ENCODE measurements around the gene IL4. TPM values are rescaled to one million over a fixed set of nuclear protein-coding genes. Genes with fewer than 3 reads are reported as not detected.
"Not testable (repeated sequence)": the region's sequence is repeated elsewhere in the genome, so short reads cannot be mapped to it uniquely, and the experiment has no call there.

Gene IL4
- total RNA-seq, 1 donor from 2014 or later: 21.6 TPM

DNA sequence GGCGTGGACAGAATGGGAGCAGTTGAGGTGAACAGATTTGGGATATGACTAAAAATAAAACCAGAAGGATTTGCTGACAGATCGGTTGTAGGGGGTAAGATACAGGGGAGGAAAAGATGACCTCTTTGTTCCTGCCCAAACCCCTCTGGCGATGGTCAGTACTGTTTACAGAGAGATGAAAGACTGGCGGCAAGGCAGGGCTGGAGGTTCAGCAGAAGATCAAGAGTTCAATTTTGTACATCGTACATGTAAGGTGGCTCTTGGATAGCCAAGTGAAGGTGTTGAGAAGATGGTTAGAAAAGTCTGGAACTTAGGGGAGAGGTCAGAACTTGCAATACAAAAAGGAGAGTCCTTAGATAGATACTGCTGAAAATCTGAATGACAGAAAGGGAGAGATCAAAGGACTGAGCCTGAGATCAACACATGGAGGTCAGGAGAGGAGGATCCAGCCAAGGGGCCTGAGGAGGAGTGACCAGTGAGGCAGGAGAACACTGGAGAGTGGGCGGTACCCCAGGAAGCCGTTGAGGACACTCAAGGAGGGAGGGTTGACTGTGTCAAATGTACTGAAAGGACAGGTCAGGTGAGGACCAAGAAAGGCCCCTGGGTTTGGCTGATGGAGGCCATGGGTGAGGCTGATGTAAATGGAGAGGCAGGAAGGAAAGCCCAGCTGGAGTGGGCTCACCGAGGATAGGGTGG lies 7.1 kb downstream of the IL4 start:
- Mint-ChIP-seq H3K9me3 (no peaks in the 10 kb centered on the region), H3K27me3 (ENCODE audit: low read depth) (no peaks in the 10 kb centered on the region), H3K36me3 (ENCODE audit: low read depth) (peaks cover 24% of the 10 kb centered on the region), H3K27ac (peak overlapping the region; percentile 16), H3K4me3 (ENCODE audit: low read depth) (no peak overlapping the region), H3K4me1 (ENCODE audit: low read depth) (peaks cover 24% of the 10 kb centered on the region)
- intact Hi-C loops (cut with micrococcal nuclease): no loop called here
- no peak for DNase-seq (ENCODE audit: low spot score)

DNA sequence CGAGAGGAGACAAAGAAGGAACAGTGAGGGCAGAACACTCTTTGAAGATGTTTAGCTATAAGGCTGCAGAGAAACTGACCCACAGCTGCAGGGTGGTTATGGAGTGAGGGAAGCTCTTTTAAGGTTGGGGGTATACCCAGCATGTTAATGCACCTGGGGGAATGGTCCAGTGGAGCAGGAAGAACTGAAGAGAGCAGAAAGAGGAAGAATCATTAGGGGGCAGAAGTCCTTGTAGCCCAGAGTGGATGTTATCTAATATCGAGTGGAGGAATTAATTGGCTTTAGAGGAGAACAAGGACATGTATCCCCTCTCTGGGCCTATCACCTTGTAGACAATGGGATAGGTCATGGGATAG lies 7.7 kb downstream of the IL4 start:
- H3K4me3 Mint-ChIP-seq (ENCODE audit: low read depth): no peak overlapping the region
- DNase-seq (ENCODE audit: low spot score): no peak
- intact Hi-C loops (cut with micrococcal nuclease): no loop called here
- H3K27ac Mint-ChIP-seq: no peak overlapping the region
- no peaks in the 10 kb centered on the region for H3K27me3 Mint-ChIP-seq (ENCODE audit: low read depth)
- H3K4me1 Mint-ChIP-seq (ENCODE audit: low read depth): peaks cover 21% of the 10 kb centered on the region
- peaks cover 23% of the 10 kb centered on the region for H3K36me3 Mint-ChIP-seq (ENCODE audit: low read depth)
- H3K9me3 Mint-ChIP-seq: no peaks in the 10 kb centered on the region

DNA sequence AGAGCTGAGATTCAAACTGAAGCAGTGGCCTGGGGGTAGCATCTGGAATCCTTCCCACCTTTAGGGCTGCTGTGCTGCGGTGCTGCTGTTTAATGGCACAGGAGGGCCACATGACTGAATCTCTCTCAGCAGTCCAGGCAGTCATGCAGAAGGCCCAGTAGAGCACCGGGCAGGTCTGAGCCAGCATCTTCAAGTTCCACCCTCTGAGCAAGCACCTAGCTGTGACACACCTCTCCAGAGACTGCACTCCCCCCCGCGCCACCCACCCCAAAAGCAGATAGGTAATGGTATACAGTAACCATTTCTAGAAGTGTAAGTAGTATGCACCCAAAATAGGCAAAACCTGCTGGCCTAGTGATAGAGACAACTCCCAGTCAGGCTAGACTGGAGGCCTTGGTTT lies 8.2 kb downstream of the IL4 start:
- H3K27me3 Mint-ChIP-seq (ENCODE audit: low read depth): no peaks in the 10 kb centered on the region
- H3K4me3 Mint-ChIP-seq (ENCODE audit: low read depth): no peak overlapping the region
- H3K27ac Mint-ChIP-seq: no peak overlapping the region
- H3K9me3 Mint-ChIP-seq: no peaks in the 10 kb centered on the region
- intact Hi-C loops (cut with micrococcal nuclease): no loop called here
- DNase-seq (ENCODE audit: low spot score): no peak
- peaks cover 17% of the 10 kb centered on the region for H3K4me1 Mint-ChIP-seq (ENCODE audit: low read depth)
- H3K36me3 Mint-ChIP-seq (ENCODE audit: low read depth): peaks cover 22% of the 10 kb centered on the region

DNA sequence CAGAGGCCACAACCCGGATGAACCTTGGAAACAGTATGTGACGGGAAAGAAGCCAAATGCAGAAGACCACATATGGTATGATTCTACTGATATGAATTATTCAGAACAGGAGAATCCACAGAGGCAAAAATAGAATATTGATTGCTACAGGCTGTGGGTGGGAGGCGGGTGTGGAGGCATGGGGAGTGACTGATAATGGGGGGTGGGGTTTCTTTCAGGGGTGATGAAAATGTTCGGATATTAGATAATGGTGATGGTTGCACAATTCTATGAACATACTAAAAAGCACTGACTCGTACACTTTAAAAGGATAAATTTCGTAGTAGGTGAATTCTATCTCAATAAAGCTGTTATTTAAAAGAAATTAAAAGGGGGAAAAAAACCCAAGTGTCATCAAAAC lies 10.7 kb downstream of the IL4 start:
- DNase-seq (ENCODE audit: low spot score): no peak
- peaks cover 36% of the 10 kb centered on the region for H3K36me3 Mint-ChIP-seq (ENCODE audit: low read depth)
- H3K9me3 Mint-ChIP-seq: no peaks in the 10 kb centered on the region
- intact Hi-C loops (cut with micrococcal nuclease): no loop called here
- peaks cover 1% of the 10 kb centered on the region for H3K27me3 Mint-ChIP-seq (ENCODE audit: low read depth)
- H3K4me3 Mint-ChIP-seq (ENCODE audit: low read depth): no peak overlapping the region
- H3K4me1 Mint-ChIP-seq (ENCODE audit: low read depth): peaks cover 35% of the 10 kb centered on the region
- no peak overlapping the region for H3K27ac Mint-ChIP-seq

- DNase-seq (ENCODE audit: low spot score): no peak
- peaks cover 1% of the 10 kb centered on the region for H3K27me3 Mint-ChIP-seq (ENCODE audit: low read depth)
- intact Hi-C loops (cut with micrococcal nuclease): no loop called here
- no peak overlapping the region for H3K4me3 Mint-ChIP-seq (ENCODE audit: low read depth)
- H3K36me3 Mint-ChIP-seq (ENCODE audit: low read depth): peaks cover 33% of the 10 kb centered on the region
- H3K27ac Mint-ChIP-seq: no peak overlapping the region
- H3K9me3 Mint-ChIP-seq: no peaks in the 10 kb centered on the region
- H3K4me1 Mint-ChIP-seq (ENCODE audit: low read depth): peaks cover 38% of the 10 kb centered on the region
These were observed 11.3 kb downstream of the IL4 start for GRCh38 chr5:132684922-132685720.

DNA sequence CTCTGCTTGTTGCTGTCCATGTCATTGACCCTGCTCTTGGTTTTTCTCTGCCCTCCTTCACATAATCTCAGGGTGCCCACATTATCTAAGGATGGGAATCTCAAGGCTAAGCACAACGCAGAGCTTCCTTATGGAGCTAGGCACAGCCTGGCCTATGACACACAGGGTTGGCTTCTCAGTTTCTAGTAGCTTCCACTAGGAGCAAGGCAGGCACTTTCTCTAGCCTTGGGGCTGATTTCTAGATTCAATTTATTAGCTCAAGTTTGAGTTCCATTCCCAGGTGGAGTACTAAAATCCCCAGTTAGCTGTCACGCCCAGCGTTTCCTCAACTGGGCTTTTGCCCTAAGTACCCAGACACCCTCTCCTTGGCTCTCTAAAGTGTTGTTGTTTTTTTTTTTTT lies 12.4 kb downstream of the IL4 start:
- intact Hi-C loops (cut with micrococcal nuclease): no loop called here
- peaks cover 38% of the 10 kb centered on the region for H3K4me1 Mint-ChIP-seq (ENCODE audit: low read depth)
- no peaks in the 10 kb centered on the region for H3K9me3 Mint-ChIP-seq
- no peak for DNase-seq (ENCODE audit: low spot score)
- H3K27me3 Mint-ChIP-seq (ENCODE audit: low read depth): peaks cover 1% of the 10 kb centered on the region
- H3K27ac Mint-ChIP-seq: no peak overlapping the region
- H3K36me3 Mint-ChIP-seq (ENCODE audit: low read depth): peaks cover 25% of the 10 kb centered on the region
- no peak overlapping the region for H3K4me3 Mint-ChIP-seq (ENCODE audit: low read depth)

- peaks cover 45% of the 10 kb centered on the region for H3K4me1 Mint-ChIP-seq (ENCODE audit: low read depth)
- H3K9me3 Mint-ChIP-seq: peaks cover 2% of the 10 kb centered on the region
- DNase-seq (ENCODE audit: low spot score): peak; percentile 44
- H3K36me3 Mint-ChIP-seq (ENCODE audit: low read depth): peaks cover 26% of the 10 kb centered on the region
- peaks cover 1% of the 10 kb centered on the region for H3K27me3 Mint-ChIP-seq (ENCODE audit: low read depth)
- no peak overlapping the region for H3K4me3 Mint-ChIP-seq (ENCODE audit: low read depth)
- H3K27ac Mint-ChIP-seq: peak overlapping the region; percentile 68
- intact Hi-C loops (cut with micrococcal nuclease): loop anchor here (1.0 to 2.0 kb wide), 7 partner anchors 14 to 159 kb away; partner anchors contain the start of gene IL13
These were observed 14.2 kb downstream of the IL4 start for GRCh38 chr5:132687995-132688394.

DNA sequence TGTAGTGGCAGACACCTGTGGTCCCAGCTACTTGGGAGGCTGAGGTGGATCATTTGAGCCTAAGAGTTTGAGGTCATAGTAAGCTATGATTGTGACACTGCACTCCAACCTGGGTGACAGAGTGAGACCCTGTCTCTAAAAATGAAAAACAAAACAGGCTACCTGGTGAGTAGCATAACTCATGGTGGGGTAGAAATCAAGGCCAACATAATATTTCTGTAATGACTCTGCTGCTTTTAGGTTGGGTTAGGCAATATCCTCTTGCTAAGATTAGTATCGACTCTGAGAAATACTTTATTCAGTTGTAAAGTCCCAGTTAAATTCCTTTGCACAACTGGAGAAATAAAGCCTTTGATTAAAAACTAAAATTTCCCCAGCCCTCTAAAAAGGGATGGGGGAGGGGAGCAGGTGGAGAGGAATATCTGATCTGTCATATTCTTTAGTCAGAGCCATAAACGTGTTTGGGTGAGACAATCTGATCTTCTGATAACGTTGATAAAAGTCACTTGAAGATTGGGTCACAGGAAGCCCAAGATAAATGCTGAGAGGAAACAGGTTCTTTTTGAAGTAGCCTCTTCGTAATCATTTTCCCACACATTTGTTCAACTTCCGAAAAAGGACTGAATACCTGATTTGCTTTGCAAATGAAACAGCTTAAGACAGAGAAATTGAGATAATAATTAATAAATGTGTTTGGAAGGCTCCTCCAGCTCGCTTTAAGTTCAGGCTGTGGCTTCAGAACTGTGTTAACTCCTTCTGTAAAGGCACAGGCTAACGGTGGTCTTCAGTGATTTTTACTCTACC lies 14.9 kb downstream of the IL4 start:
- H3K36me3 Mint-ChIP-seq (ENCODE audit: low read depth): peaks cover 28% of the 10 kb centered on the region
- peaks cover 1% of the 10 kb centered on the region for H3K27me3 Mint-ChIP-seq (ENCODE audit: low read depth)
- intact Hi-C loops (cut with micrococcal nuclease): loop anchor here (1.0 to 2.0 kb wide), 7 partner anchors 14 to 159 kb away; partner anchors contain the start of gene IL13
- H3K4me1 Mint-ChIP-seq (ENCODE audit: low read depth): peaks cover 45% of the 10 kb centered on the region
- DNase-seq (ENCODE audit: low spot score): no peak
- no peak overlapping the region for H3K4me3 Mint-ChIP-seq (ENCODE audit: low read depth)
- peaks cover 2% of the 10 kb centered on the region for H3K9me3 Mint-ChIP-seq
- peak overlapping the region; percentile 68 for H3K27ac Mint-ChIP-seq

DNA sequence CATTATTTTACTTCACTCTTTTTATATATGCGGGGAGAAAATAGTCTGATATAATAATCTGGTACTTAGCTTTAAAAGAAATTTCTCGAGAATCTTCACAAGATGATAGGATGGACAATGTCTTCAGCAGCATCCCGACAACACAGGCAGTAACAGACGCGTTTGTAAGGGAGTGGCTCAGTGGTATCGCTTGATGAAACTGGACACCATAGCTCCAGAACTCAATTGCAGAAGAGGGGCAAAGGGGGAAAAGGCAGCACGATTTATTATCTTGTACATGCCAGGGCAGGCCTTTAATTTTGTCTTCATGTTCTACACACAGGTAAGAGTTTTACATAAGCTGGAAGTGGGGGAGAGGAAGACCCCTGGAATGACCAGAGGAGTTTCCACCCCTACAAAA lies 15.7 kb downstream of the IL4 start:
- peaks cover 2% of the 10 kb centered on the region for H3K9me3 Mint-ChIP-seq
- H3K27ac Mint-ChIP-seq: peak overlapping the region; percentile 6
- peaks cover 42% of the 10 kb centered on the region for H3K4me1 Mint-ChIP-seq (ENCODE audit: low read depth)
- H3K27me3 Mint-ChIP-seq (ENCODE audit: low read depth): peaks cover 1% of the 10 kb centered on the region
- H3K4me3 Mint-ChIP-seq (ENCODE audit: low read depth): no peak overlapping the region
- DNase-seq (ENCODE audit: low spot score): no peak
- intact Hi-C loops (cut with micrococcal nuclease): loop anchor here (2.0 kb wide), 2 partner anchors 31 to 45 kb away; partner anchors contain the start of gene IL13
- peaks cover 31% of the 10 kb centered on the region for H3K36me3 Mint-ChIP-seq (ENCODE audit: low read depth)

DNA sequence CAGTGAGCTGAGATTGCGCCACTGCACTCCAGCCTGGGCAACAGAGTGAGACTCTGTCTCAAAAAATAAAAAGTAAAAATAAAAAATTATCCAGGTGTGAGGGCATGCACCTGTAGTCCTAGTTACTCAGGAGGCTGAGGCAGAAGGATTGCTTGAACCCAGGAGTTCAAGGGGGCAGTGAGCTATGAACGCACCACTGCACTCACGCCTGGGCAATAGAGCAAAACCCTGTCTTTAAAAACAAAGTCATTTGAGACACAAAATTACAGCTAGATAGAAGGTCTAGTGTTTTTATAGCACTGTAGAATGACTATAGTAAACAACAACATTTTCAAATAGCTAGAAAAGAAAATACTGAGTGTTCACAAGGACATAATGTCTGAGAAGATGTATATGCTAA lies 16.4 kb downstream of the IL4 start:
- intact Hi-C loops (cut with micrococcal nuclease): no loop called here
- H3K9me3 Mint-ChIP-seq: peaks cover 2% of the 10 kb centered on the region

DNA sequence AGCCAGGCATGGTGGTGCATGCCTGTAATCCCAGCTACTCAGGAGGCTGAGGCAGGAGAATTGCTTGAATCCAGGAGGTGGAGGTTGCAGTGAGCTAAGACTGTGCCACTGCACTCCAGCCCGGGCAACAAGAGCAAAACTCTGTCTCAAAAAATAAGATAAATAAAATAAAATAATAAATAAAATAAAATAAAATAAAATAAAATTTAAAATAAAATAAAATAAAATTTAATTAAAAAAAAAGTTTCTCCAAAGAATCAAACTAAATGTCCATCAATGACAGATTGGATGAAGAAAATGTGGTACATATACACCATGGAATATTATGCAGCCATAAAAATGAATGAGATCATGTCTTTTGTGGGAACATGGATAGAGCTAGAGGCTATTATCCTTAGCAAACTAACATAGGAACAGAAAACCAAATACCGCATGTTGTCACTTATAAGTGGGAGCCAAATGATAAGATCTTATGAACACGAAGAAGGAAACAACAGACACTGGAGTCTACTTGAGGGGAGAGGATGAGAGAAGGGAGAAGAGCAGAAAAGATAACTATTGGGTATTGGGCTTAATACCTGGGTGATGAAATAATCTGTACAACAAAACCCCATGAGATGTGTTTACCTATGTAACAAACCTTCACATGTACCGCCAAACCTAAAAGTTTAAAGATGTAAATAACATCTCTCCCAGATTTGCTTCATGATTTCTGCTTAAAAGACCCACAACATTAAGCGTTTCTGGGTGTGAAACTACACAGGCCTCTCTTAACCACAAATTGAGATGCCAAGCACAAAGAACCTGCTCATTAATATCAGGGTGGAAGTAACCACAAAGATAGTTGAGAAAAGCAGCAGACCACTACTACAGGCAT lies 18.2 kb downstream of the IL4 start:
- intact Hi-C loops (cut with micrococcal nuclease); H3K9me3 Mint-ChIP-seq; DNase-seq (ENCODE audit: low spot score); H3K4me3 Mint-ChIP-seq (ENCODE audit: low read depth); H3K27ac Mint-ChIP-seq; H3K27me3 Mint-ChIP-seq (ENCODE audit: low read depth): not testable (repeated sequence)
- peaks cover 31% of the 10 kb centered on the region for H3K4me1 Mint-ChIP-seq (ENCODE audit: low read depth)
- peaks cover 38% of the 10 kb centered on the region for H3K36me3 Mint-ChIP-seq (ENCODE audit: low read depth)

More for the DNA sequence above, 16.4 kb downstream of the IL4 start:
- H3K4me3 Mint-ChIP-seq (ENCODE audit: low read depth): no peak overlapping the region
- peaks cover 1% of the 10 kb centered on the region for H3K27me3 Mint-ChIP-seq (ENCODE audit: low read depth)
- no peak overlapping the region for H3K27ac Mint-ChIP-seq
- H3K36me3 Mint-ChIP-seq (ENCODE audit: low read depth): peaks cover 31% of the 10 kb centered on the region
- peaks cover 37% of the 10 kb centered on the region for H3K4me1 Mint-ChIP-seq (ENCODE audit: low read depth)
- no peak for DNase-seq (ENCODE audit: low spot score)

DNA sequence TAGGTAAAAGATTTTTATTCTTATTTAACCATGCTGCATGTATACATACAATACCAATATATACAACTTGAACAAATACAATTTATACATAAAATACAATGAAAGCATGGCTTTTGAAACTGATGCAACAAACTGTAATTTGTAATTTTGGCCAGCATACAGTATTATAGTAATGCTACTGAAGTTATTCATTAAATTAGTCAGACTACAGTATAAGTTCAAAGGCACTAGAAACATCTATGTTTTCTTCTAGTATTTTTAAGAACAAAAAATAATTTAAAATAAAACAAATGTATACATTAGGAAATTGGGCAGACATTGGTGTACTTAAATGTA lies 18.8 kb downstream of the IL4 start:
- Mint-ChIP-seq H3K27ac (no peak overlapping the region), H3K9me3 (peaks cover 2% of the 10 kb centered on the region)

More for the DNA sequence above, 18.8 kb downstream of the IL4 start:
- H3K4me1 Mint-ChIP-seq (ENCODE audit: low read depth): peaks cover 31% of the 10 kb centered on the region
- DNase-seq (ENCODE audit: low spot score): no peak
- intact Hi-C loops (cut with micrococcal nuclease): no loop called here
- peaks cover 41% of the 10 kb centered on the region for H3K36me3 Mint-ChIP-seq (ENCODE audit: low read depth)
- peaks cover 1% of the 10 kb centered on the region for H3K27me3 Mint-ChIP-seq (ENCODE audit: low read depth)
- no peak overlapping the region for H3K4me3 Mint-ChIP-seq (ENCODE audit: low read depth)

Measured in activated T-helper 2 cell treated with anti-CD3 and anti-CD28 coated beads, Interferon-gamma antibody, Interleukin-2, Interleukin-4, amounts not matched to agents 10 μg/mL and 5 μg/mL and 100 μg/mL, durations not matched to agents 14 hours and 24 hours and 36 hours (primary cell).